GM12878 (cell line): ENCODE data around the gene PGM5. TPM values are rescaled to one million over a fixed set of nuclear protein-coding genes. Genes with fewer than 3 reads are reported as not detected.

Experiments
- ATAC-seq: fragments of 200-7000 bp; cut with Tn5 transposase; 3 replicates; pipeline ENCODE4 v1.9.1; 2020; ENCODE audit warnings: mild to moderate bottlenecking, moderate library complexity
- BruUV-seq: library from RNA; stranded (reverse); fragments of 400-500 nt; replicated peaks from 2 replicates; lab custom pipeline; 2021; lab: Mats Ljungman, UMichigan
- CTCF ChIA-PET: fragments of 300-600 bp; sonication (Branson Sonifier 250); formaldehyde crosslinking; extraction: SDS; loops from one replicate; lab custom pipeline; 2021; ENCODE audit warnings: inconsistent platforms; lab: Yijun Ruan, JAX
- POLR2A ChIA-PET: fragments of 350-600 bp; formaldehyde crosslinking; extraction: SDS; loops from one replicate; lab custom pipeline; 2021; ENCODE audit warnings: inconsistent platforms; lab: Charles Lee
- RAD21 ChIA-PET: fragments of 300-600 bp; sonication (Branson Sonifier 250); formaldehyde crosslinking; loops from one replicate; lab custom pipeline; 2023; ENCODE audit warnings: antibody characterized with exemption; ENCODE audit not compliant: unreplicated experiment; lab: Charles Lee
- SMC1A ChIA-PET: fragments of 300-600 bp; sonication (Branson Sonifier 250); formaldehyde crosslinking; loops from one replicate; lab custom pipeline; 2023; ENCODE audit not compliant: unreplicated experiment, uncharacterized antibody; lab: Charles Lee
- DNase-seq: peaks from one replicate; pipeline ENCODE4 v3.0.0-alpha.2; 2011; ENCODE audit warnings: low read depth, low spot score
- FAIRE-seq: peaks from 3 replicates; lab custom pipeline; 2011; peaks lifted over from hg19 to GRCh38; lab: Jason Lieb, UNC
- H2AFZ ChIP-seq: 2 replicates; pipeline ENCODE4 v1.6.0; 2011; ENCODE audit warnings: low read depth, low read length, control low read depth; ENCODE audit not compliant: control insufficient read depth
- H3K27ac ChIP-seq: 2 replicates; pipeline ENCODE4 v1.5.1; 2011; ENCODE audit warnings: control low read depth; ENCODE audit not compliant: control insufficient read depth, insufficient read depth
- H3K27me3 ChIP-seq, 2 experiments: replicated peaks in 1 of 2; 2 replicates each; pipeline versions ENCODE4 v1.6.0 to v1.6.1; 2011; ENCODE audit warnings: low read length in 1 of 2; ENCODE audit not compliant: control insufficient read depth in 2 of 2, insufficient read depth in 2 of 2
- H3K36me3 ChIP-seq, 2 experiments: 2 replicates each; pipeline ENCODE4 v1.5.1; 2011; ENCODE audit warnings: low read length in 1 of 2; ENCODE audit not compliant: control insufficient read depth in 2 of 2, insufficient read depth in 2 of 2
- H3K4me1 ChIP-seq: 2 replicates; pipeline ENCODE4 v1.6.1; 2011; ENCODE audit warnings: mild to moderate bottlenecking, low read length, moderate library complexity, mixed read lengths; ENCODE audit not compliant: control insufficient read depth, insufficient read depth
- H3K4me2 ChIP-seq: 2 replicates; pipeline ENCODE4 v1.6.0; 2011; ENCODE audit warnings: control low read depth; ENCODE audit not compliant: control insufficient read depth, insufficient read depth
- H3K4me3 ChIP-seq: fragments of 200-600 bp; sonication (generic); 2 replicates; pipeline ENCODE4 v1.5.1; 2016
- H3K79me2 ChIP-seq: 2 replicates; pipeline ENCODE4 v1.6.0; 2011; ENCODE audit warnings: low read length; ENCODE audit not compliant: control insufficient read depth, insufficient read depth
- H3K9ac ChIP-seq: 2 replicates; pipeline ENCODE4 v1.8.0; 2011; ENCODE audit warnings: low read length, control low read depth, mixed read lengths; ENCODE audit not compliant: control insufficient read depth, insufficient read depth
- H3K9me3 ChIP-seq: replicated peaks from 3 replicates; pipeline ENCODE4 v1.5.1; 2011; ENCODE audit warnings: mild to moderate bottlenecking, low read length; ENCODE audit not compliant: control insufficient read depth, insufficient read depth
- H4K20me1 ChIP-seq: 2 replicates; pipeline ENCODE4 v1.6.0; 2011; ENCODE audit not compliant: control insufficient read depth, insufficient read depth
- BCL3 ChIP-seq: IDR thresholded peaks from 2 replicates; pipeline ENCODE4 v1.6.1; 2011; ENCODE audit warnings: borderline replicate concordance, low read depth, mild to moderate bottlenecking, moderate library complexity, low read length; ENCODE audit not compliant: insufficient read depth, poor library complexity, severe bottlenecking
- EZH2 ChIP-seq: IDR thresholded peaks from 2 replicates; pipeline ENCODE4 v1.6.1; 2012; ENCODE audit warnings: low read depth, mild to moderate bottlenecking, control low read depth, inconsistent platforms, low read length, borderline replicate concordance; ENCODE audit not compliant: control insufficient read depth
- JUND ChIP-seq: IDR thresholded peaks from 2 replicates; pipeline ENCODE4 v1.6.1; 2012; ENCODE audit warnings: low read depth, mild to moderate bottlenecking, low read length, improper control_type of control experiment, moderate library complexity
- MEF2B ChIP-seq: fragments of 450-650 bp; IDR thresholded peaks from 2 replicates; pipeline ENCODE4 v1.6.1; 2018; ENCODE audit warnings: mild to moderate bottlenecking, moderate library complexity; ENCODE audit not compliant: partially characterized antibody, poor library complexity, severe bottlenecking
- MLLT1 ChIP-seq: fragments of 450-650 bp; IDR thresholded peaks from 2 replicates; pipeline ENCODE4 v1.6.1; 2016; ENCODE audit warnings: mild to moderate bottlenecking
- PKNOX1 ChIP-seq: fragments of 450-650 bp; IDR thresholded peaks from 2 replicates; pipeline ENCODE4 v1.6.1; 2016; ENCODE audit warnings: mild to moderate bottlenecking
- TARDBP ChIP-seq: IDR thresholded peaks from 2 replicates; pipeline ENCODE4 v1.6.1; 2016; ENCODE audit warnings: borderline replicate concordance
- WGBS: methylation state at CpG from one replicate; pipeline ENCODE4 v1.1.6; 2016; ENCODE audit warnings: low lambda C conversion rate; ENCODE audit not compliant: insufficient replicate concordance, insufficient coverage; ENCODE audit errors: missing lambda C conversion rate; 5-methylcytosine and 5-hydroxymethylcytosine counted together
- in situ Hi-C: fragments of 300-500 bp; cut with MboI; formaldehyde crosslinking; loops from 9 replicates; pipeline ENCODE4 v1.14.3; 2018; ENCODE audit warnings: mixed read lengths
- intact Hi-C: fragments of 100-400 bp; cut with micrococcal nuclease; formaldehyde crosslinking; loops from one replicate; pipeline ENCODE4 v1.14.2; 2022; ENCODE audit not compliant: unreplicated experiment
- polyA plus RNA-seq, 11 experiments: library from polyadenylated mRNA; depleted of rRNA in 4 of 11; unstranded in 6 of 11; stranded (reverse) in 5 of 11; fragments of >200 nt; fragmentation: Nextera tagmentation in 4 of 11; fragmentation: Illumina TruSeq in 1 of 11; extraction: Ambion mirVana in 4 of 11; extraction: Trizol in 1 of 11; gene quantifications; 1 replicate in 1 of 11; 2 replicates in 10 of 11; pipeline versions ENCODE4 v1.2.1 to v1.2.3, GENCODE V29; 2011 to 2016; ENCODE audit warnings: inconsistent platforms in 2 of 11, missing spikeins in 2 of 11, low read depth in 1 of 11
- total RNA-seq, 4 experiments: library from RNA; depleted of rRNA in 3 of 4; stranded (reverse); fragments of >200 nt in 3 of 4; fragmentation: Illumina TruSeq in 1 of 4; extraction: Trizol in 1 of 4; gene quantifications; 2 replicates each; pipeline versions ENCODE4 v1.2.1 to v1.2.3, GENCODE V29; 2013 to 2021

PGM5 gene
- total and polyA plus RNA-seq, 10 of the 15 experiments (the other 5 are each of a cell fraction or from before 2014, with no cell fraction given) = 0.28 to 0.73 TPM; not detected in 8

GRCh38 chr9:68567565-68567964 lies 211.2 kb downstream of the PGM5 start:
- POLR2A ChIA-PET = no interaction called here

More at GRCh38 chr9:68567565-68567964, 211.2 kb downstream of the PGM5 start:
- in situ Hi-C loops = loop anchor here (25.0 kb wide), 1 partner anchor 205 kb away; the partner anchor contains the start of gene PGM5
- H4K20me1 ChIP-seq = no peaks in the 10 kb centered on the region
- FAIRE-seq (no peak), ATAC-seq (no peak), DNase-seq (no peak)
- H3K79me2 ChIP-seq = no peaks in the 10 kb centered on the region
- no TSS peak for BruUV-seq
- peaks cover 7% of the 10 kb centered on the region; the same call in 2 of the 3 replicates for H3K9me3 ChIP-seq
- H3K36me3 ChIP-seq = no peaks in the 10 kb centered on the region
- CTCF ChIA-PET = interaction anchor here (0.8 to 3.0 kb wide), 25 partner anchors 8 to 554 kb away, joined by 3 to 23 read pairs (median 4); no protein-coding TSS in a partner anchor
- WGBS = 60% methylated on average over 3 of the region's 3 CpGs
- no peak overlapping the region for H3K4me2 ChIP-seq
- SMC1A ChIA-PET = interaction anchor here (0.7 to 2.3 kb wide), 10 partner anchors 11 to 399 kb away, joined by 3 to 9 read pairs (median 4); partner anchors contain the start of gene TMEM252
- intact Hi-C loops = loop anchor here (5.0 to 10.0 kb wide), 3 partner anchors 60 to 223 kb away; no protein-coding TSS in a partner anchor
- peaks cover 4 to 8% of the 10 kb centered on the region in 2 experiments for H3K27me3 ChIP-seq
- H3K4me3 ChIP-seq = no peak overlapping the region
- H2AFZ ChIP-seq = no peak overlapping the region
- no peaks in the 10 kb centered on the region for H3K4me1 ChIP-seq
- RAD21 ChIA-PET = interaction anchor here (0.8 to 1.9 kb wide), 6 partner anchors 8 to 430 kb away, joined by 3 to 9 read pairs (median 4); no protein-coding TSS in a partner anchor
- no peak for TF ChIP-seq EZH2
- TF ChIP-seq JUND = no peak
- TF ChIP-seq BCL3 = no peak
- no peak for TF ChIP-seq PKNOX1
- TF ChIP-seq MEF2B = no peak
- no peak for TF ChIP-seq TARDBP
- no peak for TF ChIP-seq MLLT1
- H3K27ac ChIP-seq = no peak overlapping the region
- H3K9ac ChIP-seq = no peak overlapping the region
